NCI-H146 treated with DMSO at 0.1 percent for 48 hours (cell line): Measurements from ENCODE around the gene SIAH3.
"Not testable (repeated sequence)": the region's sequence is repeated elsewhere in the genome, so short reads cannot be mapped to it uniquely, and the experiment has no call there.

Experiments used
- DNase-seq: peaks from one replicate; lab custom pipeline; 2025; ENCODE audit not compliant: unreplicated experiment; lab: John Stamatoyannopoulos, UW

SIAH3 gene

GRCh38 chr13:45783346-45784043 is 68.1 kb downstream of the SIAH3 start:
- no peak for DNase-seq

GRCh38 chr13:45782327-45783045 is 69.1 kb downstream of the SIAH3 start:
- DNase-seq = no peak

GRCh38 chr13:45781553-45782326 is 69.8 kb downstream of the SIAH3 start:
- DNase-seq = peak; percentile 15

GRCh38 chr13:45779901-45780300 is 71.7 kb downstream of the SIAH3 start:
- DNase-seq = no peak

GRCh38 chr13:45778882-45779281 is 72.7 kb downstream of the SIAH3 start:
- DNase-seq = no peak

GRCh38 chr13:45776748-45777147 is 74.8 kb downstream of the SIAH3 start:
- DNase-seq = no peak

- no peak for DNase-seq
These were observed 76.1 kb downstream of the SIAH3 start for GRCh38 chr13:45775401-45775963.

GRCh38 chr13:45773944-45774343 is 77.6 kb downstream of the SIAH3 start:
- no peak for DNase-seq

- DNase-seq = peak; percentile 31
These were observed 78.3 kb downstream of the SIAH3 start for GRCh38 chr13:45773236-45773635.

- no peak for DNase-seq
These were observed 80.7 kb downstream of the SIAH3 start for GRCh38 chr13:45770886-45771285.

GRCh38 chr13:45768656-45769479 is 82.7 kb downstream of the SIAH3 start:
- no peak for DNase-seq

GRCh38 chr13:45765464-45765863 is 86.1 kb downstream of the SIAH3 start:
- no peak for DNase-seq

GRCh38 chr13:45763419-45763818 is 88.1 kb downstream of the SIAH3 start:
- DNase-seq = no peak

- not testable (repeated sequence) for DNase-seq
These were observed 94.0 kb downstream of the SIAH3 start for GRCh38 chr13:45757589-45757988.

- not testable (repeated sequence) for DNase-seq
These were observed 95.1 kb downstream of the SIAH3 start for GRCh38 chr13:45756498-45756897.

- DNase-seq = no peak
These were observed 99.0 kb downstream of the SIAH3 start for GRCh38 chr13:45752510-45752909.

- DNase-seq = no peak
These were observed 99.7 kb downstream of the SIAH3 start for GRCh38 chr13:45751885-45752284.

GRCh38 chr13:45750566-45750965 is 101.0 kb downstream of the SIAH3 start:
- no peak for DNase-seq

GRCh38 chr13:45748941-45749759 is 102.4 kb downstream of the SIAH3 start:
- DNase-seq = peak; percentile 60

- DNase-seq = no peak
These were observed 104.5 kb downstream of the SIAH3 start for GRCh38 chr13:45747071-45747470.
